GM11168 (cell line): ENCODE data around the gene TARBP1.
"Not testable (repeated sequence)": the region's sequence is repeated elsewhere in the genome, so short reads cannot be mapped to it uniquely, and the experiment has no call there.

Source experiments
- in situ Hi-C: fragments of 300-500 bp; cut with MboI; formaldehyde crosslinking; loops from one replicate; pipeline ENCODE4 v1.12.0; 2022; ENCODE audit warnings: low sequenced_read_pairs; ENCODE audit not compliant: unreplicated experiment

TARBP1 gene

DNA sequence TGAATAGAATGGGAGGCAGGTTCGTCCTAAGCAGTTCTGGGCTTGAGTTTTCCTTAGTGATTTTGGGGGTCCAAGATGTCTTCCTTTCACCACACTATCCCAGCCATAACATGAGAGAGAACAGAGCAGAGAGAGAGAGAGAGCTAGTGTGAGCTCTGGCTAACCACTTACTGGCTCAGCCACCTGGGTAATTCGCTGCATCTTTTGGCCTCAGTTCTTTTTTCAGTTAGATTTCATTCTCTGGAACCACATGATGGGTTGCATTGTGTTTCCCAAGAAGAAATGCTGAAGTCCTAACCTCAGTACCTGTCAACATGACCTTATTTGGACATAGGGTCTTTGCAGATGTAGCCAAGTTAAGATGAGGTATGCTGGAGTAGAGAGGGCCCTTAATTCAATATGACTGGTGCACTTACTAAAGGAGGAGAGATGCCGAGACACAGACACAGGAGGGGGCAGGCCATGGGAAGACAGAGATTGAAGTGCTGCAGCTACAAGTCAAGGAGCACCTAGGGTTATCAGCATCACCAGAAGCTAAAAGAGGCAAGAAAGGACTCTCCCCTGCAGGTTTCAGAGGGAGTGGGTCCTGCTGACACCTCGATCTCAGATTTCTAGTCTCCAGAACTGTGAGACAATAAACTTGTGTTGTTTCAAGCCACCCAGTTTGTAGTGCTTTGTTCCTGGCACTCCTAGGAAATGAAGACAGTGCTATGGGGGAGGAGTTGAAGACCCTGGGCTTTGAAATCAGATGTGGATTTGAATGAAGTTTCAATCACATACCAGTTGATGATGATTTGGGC, 26.2 kb upstream of the TARBP1 start:
- in situ Hi-C loops, result no loop called here

GRCh38 chr1:234504251-234504650, 25.3 kb upstream of the TARBP1 start:
- in situ Hi-C loops, result not testable (repeated sequence)

DNA sequence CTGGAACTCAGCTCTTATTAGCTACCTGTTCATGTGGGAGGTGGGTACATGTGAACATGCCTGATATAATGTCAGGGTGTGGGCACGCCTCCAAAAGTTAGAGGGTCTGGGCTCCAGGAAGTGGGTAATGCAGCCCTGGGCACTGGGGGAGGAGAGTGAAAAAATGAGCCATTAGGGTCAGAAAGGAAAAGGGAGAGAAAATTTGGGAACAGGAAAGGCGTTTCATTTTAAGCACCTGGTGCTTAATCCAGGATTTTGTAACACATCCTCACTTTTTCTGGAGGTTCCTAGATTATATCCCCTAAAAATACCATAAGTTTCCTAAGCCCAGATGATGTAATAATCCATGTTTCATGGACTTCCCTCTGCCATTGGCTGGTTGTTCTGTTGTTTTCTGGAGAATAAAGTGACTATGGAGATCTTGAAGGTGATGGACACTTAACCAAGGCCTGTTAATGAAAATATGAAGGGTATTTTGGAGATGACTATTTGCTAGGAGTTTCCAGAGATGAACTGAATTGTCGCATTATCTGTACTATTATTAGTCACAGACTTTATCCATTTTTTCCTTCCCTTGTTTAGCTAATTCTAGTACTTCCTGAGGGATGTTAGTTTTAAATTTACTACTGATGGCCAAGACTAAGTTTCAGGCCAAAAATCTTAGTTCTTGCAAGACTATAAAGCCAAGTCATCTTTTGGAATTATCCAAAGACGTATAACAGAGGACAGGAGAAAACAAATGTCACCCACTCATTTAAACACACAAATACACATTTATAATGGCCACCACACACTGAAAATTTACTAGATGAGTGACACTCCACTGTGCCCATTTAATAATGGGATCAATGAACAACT, 24.4 kb upstream of the TARBP1 start:
- in situ Hi-C loops, result no loop called here

DNA sequence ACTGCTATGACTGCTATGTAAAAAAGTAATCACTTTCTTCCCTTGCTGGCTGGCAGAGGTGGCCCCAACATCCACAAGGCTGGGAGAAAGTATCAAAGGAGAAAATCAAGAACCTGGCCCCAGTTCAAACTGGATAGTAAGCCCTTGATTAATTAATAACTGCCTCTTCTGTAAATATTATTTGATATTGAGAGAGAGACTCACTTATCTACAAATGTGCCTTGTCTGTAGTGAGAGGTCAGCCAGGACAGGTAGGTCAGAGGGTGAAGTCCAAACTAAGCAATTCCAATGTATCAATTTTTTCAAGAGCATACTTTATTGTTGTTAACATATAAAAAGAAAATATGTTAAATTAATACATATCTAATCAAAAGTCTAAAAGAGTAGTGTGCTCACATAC, 23.8 kb upstream of the TARBP1 start:
- in situ Hi-C loops, result no loop called here

- in situ Hi-C loops, result no loop called here
Measured at GRCh38 chr1:234500269-234500668, 21.3 kb upstream of the TARBP1 start.

DNA sequence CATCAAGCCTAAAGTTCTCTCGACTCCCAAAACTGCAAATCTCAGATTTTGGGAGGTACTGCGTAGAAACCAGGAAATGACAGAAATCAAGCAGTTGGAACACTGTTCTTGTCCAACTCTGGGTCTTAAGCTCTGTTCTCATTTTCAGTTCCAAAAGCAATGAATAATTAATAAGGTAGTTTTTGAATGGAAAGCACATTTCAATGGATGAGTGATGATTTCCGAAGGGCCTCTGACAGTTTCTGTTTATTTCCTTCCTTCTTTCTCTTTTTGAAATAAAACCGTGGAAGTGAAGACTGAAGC, 20.9 kb upstream of the TARBP1 start:
- in situ Hi-C loops, result loop anchor here (5.0 to 25.0 kb wide), 3 partner anchors 97 to 587 kb away; no protein-coding TSS in a partner anchor

DNA sequence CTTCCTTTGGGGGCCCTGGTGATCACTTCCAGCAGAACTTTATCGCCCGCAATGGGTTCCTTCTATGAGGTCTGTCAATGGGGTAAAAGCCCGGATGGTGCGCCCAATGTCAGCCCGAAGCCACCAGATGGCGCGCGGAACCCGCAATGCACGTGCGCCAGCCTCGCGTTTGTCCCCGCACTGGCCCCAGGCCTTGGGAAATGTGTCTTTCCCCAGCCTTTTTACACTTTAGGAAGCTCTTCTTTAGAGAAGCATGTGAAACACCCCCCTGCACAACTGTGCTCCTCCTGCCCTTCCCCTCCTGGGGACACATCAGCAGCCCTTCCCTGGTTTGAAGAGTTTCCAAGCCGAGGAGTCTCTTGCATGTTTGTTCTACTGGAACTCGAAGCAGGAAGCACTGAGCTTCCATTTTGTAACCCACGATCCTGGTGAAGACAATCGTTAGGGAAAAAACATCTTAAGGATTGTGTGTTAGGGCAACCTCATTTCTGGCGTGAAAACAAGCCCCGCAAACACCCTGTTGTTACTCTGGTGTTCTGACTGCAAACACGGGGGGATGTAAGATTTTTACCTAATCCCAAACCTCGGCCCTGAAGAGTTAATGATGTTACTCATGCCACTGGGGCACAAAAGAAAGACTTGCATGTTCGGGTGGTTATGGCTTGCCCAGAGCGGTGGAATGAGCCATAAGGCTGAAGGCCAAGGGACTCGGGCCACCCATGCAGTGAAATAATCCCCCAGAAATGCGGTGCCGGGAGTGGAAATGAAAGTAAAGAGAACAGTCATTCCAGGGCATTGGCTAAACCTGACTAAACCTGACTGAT, 20.4 kb upstream of the TARBP1 start:
- in situ Hi-C loops, result loop anchor here (5.0 to 25.0 kb wide), 3 partner anchors 98 to 588 kb away; no protein-coding TSS in a partner anchor

GRCh38 chr1:234498448-234499118, 19.6 kb upstream of the TARBP1 start:
- in situ Hi-C loops, result loop anchor here (5.0 to 25.0 kb wide), 3 partner anchors 99 to 589 kb away; no protein-coding TSS in a partner anchor

- in situ Hi-C loops, result loop anchor here (5.0 to 25.0 kb wide), 3 partner anchors 100 to 590 kb away; no protein-coding TSS in a partner anchor
Measured at GRCh38 chr1:234497589-234497988, 18.6 kb upstream of the TARBP1 start.

GRCh38 chr1:234495231-234495990, 16.4 kb upstream of the TARBP1 start:
- in situ Hi-C loops, result loop anchor here (5.0 to 25.0 kb wide), 3 partner anchors 102 to 592 kb away; no protein-coding TSS in a partner anchor

DNA sequence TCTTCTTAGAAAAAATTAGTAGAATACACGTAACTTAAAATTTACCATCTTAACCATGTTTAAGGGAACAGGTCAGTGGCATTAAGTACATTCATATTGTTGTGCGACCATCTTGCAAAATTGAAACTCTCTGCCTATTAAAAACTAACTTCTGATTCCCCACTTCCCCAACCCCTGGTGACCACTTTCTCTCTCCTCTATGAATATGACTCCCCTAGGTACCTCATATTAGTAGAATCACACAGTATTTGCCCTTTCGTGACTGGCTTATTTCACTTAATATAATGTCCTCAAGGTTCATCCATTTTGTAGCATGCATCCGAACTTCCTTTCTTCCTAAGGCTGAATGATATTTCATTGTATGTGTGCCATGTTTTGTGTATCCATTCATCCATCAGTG, 15.1 kb upstream of the TARBP1 start:
- in situ Hi-C loops, result loop anchor here (25.0 kb wide), 1 partner anchor 368 kb away; no protein-coding TSS in a partner anchor

DNA sequence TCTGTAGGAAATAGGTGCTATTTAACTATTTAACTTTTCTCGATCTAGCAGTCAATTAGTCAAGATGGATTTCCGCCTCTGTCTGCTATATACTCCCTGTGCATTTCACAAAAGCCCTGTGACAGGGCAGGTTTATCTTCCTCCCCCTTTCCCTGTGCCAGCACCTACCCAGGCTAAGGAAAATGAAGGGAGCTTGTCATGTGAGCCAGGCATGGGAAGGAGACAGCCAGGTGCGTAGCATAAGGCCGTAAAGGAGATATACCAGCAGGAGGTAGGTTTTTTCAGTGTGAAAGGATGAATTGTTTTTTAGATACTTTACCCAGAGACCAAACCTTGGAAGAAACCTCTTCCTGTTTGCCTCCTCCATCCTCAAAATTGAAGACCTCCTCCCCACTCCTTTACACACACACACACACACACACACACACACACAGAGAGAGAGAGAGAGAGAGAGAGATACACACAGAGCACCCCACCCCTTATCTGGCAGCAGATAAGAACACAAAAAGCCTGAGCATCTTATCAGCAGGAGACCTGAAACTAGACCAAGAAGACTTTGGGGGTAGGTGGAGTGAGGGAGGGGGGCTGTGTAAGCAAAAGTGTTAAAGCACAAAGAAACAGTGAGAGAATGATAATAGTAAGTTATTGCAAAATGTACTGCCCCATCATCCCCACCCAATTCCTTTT, 12.0 kb upstream of the TARBP1 start:
- in situ Hi-C loops, result loop anchor here (25.0 kb wide), 1 partner anchor 371 kb away; no protein-coding TSS in a partner anchor

DNA sequence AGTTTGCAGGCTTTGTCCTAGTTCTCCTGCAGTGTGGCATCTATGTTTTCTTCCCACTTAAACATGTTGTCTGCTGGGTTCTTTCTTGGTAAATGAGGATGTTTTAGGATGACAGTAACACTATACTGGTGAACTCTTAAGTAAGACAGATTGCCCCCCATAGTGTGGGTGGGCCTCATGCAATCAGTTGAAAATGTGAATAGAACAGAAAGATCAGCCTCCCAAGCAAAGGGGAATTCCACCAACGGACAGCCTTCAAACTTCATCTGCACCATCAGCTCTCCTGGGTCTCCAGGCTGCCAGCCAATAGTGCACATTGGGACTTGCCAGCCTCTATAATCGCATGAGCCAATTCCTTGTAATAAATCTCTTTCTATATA, 10.7 kb upstream of the TARBP1 start:
- in situ Hi-C loops, result loop anchor here (25.0 kb wide), 1 partner anchor 373 kb away; no protein-coding TSS in a partner anchor

- in situ Hi-C loops, result loop anchor here (25.0 kb wide), 1 partner anchor 373 kb away; no protein-coding TSS in a partner anchor
Measured at GRCh38 chr1:234489007-234489697, 10.2 kb upstream of the TARBP1 start.

- in situ Hi-C loops, result loop anchor here (25.0 kb wide), 1 partner anchor 374 kb away; no protein-coding TSS in a partner anchor
Measured at GRCh38 chr1:234488054-234489006, 9.4 kb upstream of the TARBP1 start.
